ENCODE results near the gene GRWD1. TPM values are rescaled to one million over a fixed set of nuclear protein-coding genes. Genes with fewer than 3 reads are reported as not detected.

The GRWD1 gene
- total and polyA plus RNA-seq, 2 of the 8 experiments (the other 6 are each of a cell fraction or from before 2014, with no cell fraction given), result 36.9 to 61.9 TPM

GRCh38 chr19:48417421-48417820 lies 28.4 kb upstream of the GRWD1 start:
- H3K36me3 ChIP-seq (ENCODE audit: control insufficient read depth in 2 of 4, insufficient read depth in 4 of 4, low read length in 3 of 4), result no peaks in the 10 kb centered on the region
- FAIRE-seq (no peak), DNase-seq (ENCODE audit: low read depth in 1 of 2, low spot score in 2 of 2) (no peak)
- no peaks in the 10 kb centered on the region; a peak in 1 of 7 replicates for H3K27me3 ChIP-seq (replicated peaks in 1 of 4; ENCODE audit: control insufficient read depth in 3 of 4, extremely low read depth in 1 of 4, insufficient read depth in 3 of 4, low read length in 3 of 4)
- no peak overlapping the region for H2AFZ ChIP-seq (ENCODE audit: low read length)
- H3K4me1 ChIP-seq (replicated peaks in 1 of 4; ENCODE audit: control insufficient read depth in 3 of 4, insufficient read depth in 4 of 4, low read length in 3 of 4), result peaks cover 0 to 19% (median 8%) of the 10 kb centered on the region in 4 experiments; a peak in 5 of 7 replicates
- no peak overlapping the region for H3K14ac ChIP-seq (ENCODE audit: insufficient read length)
- H4K91ac ChIP-seq (replicated peaks; ENCODE audit: insufficient read length, low read length), result no peak overlapping the region
- H2BK12ac ChIP-seq (ENCODE audit: low read depth, low read length), result no peak overlapping the region
- H3K27ac ChIP-seq (ENCODE audit: low read depth, low read length), result no peak overlapping the region
- H2BK20ac ChIP-seq (ENCODE audit: low read length), result no peak overlapping the region
- no peak overlapping the region for H2AK5ac ChIP-seq (ENCODE audit: low read depth, low read length)
- no peak overlapping the region for H3K9ac ChIP-seq (replicated peaks in 1 of 4; ENCODE audit: extremely low read depth in 1 of 4, low read depth in 3 of 4, low read length in 3 of 4)
- no peak overlapping the region for H3K18ac ChIP-seq (ENCODE audit: extremely low read depth, low read length)
- peaks cover 3% of the 10 kb centered on the region; the same call in 1 of the 2 replicates for H3K79me1 ChIP-seq (ENCODE audit: low read depth, low read length)
- WGBS, 2 experiments (ENCODE audit: extremely low coverage in 1 of 2, insufficient coverage in 1 of 2, insufficient read length in 1 of 2, insufficient replicate concordance in 2 of 2, low coverage in 1 of 2, low lambda C conversion rate in 2 of 2, missing lambda C conversion rate in 1 of 2), result 84% methylated on average over 7 of the region's 7 CpGs; no CpG with 5 or more reads in 1 of the 2 experiments
- H3K4me3 ChIP-seq (ENCODE audit: extremely low read depth in 1 of 4, insufficient read depth in 2 of 4, low read depth in 3 of 4, low read length in 4 of 4), result no peak overlapping the region
- no peak overlapping the region for H3K4me2 ChIP-seq (ENCODE audit: insufficient read depth in 1 of 2, low read depth in 2 of 2, low read length in 2 of 2)
- H3K79me2 ChIP-seq (ENCODE audit: control insufficient read depth in 1 of 2, insufficient read depth in 2 of 2, low read length in 2 of 2), result no peaks in the 10 kb centered on the region
- ChIA-PET POLR2A (ENCODE audit: partially characterized antibody) (interaction anchor here (1.0 to 2.5 kb wide), 3 partner anchors 13 to 29 kb away, joined by 3 to 14 read pairs (median 3); partner anchors contain the start of gene GRWD1), CTCF (ENCODE audit: partially characterized antibody) (interaction anchor here (1.2 to 2.0 kb wide), 2 partner anchors 13 to 44 kb away, joined by 3 to 8 read pairs; no protein-coding TSS in a partner anchor)
- no peak overlapping the region for H2BK120ac ChIP-seq (replicated peaks; ENCODE audit: low read depth, low read length)
- H4K5ac ChIP-seq (ENCODE audit: insufficient read length, low read depth, low read length), result no peak overlapping the region
- no peak overlapping the region for H3K4ac ChIP-seq (replicated peaks; ENCODE audit: insufficient read length, low read depth, low read length)
- H2BK15ac ChIP-seq (ENCODE audit: low read length), result no peak overlapping the region
- H4K8ac ChIP-seq (ENCODE audit: extremely low read depth, insufficient read depth, low read length), result no peak overlapping the region; the same call in 1 of the 2 replicates
- H3K23ac ChIP-seq (ENCODE audit: insufficient read length), result no peak overlapping the region
- no peaks in the 10 kb centered on the region; a peak in 1 of 4 replicates for H3K9me3 ChIP-seq (ENCODE audit: insufficient read depth in 2 of 2, low read depth in 1 of 2, low read length in 1 of 2)
- H2BK5ac ChIP-seq (ENCODE audit: low read depth, low read length), result no peak overlapping the region
- H4K20me1 ChIP-seq (replicated peaks in 1 of 2; ENCODE audit: control insufficient read depth in 1 of 2, insufficient read depth in 2 of 2, low read length in 2 of 2), result peaks cover 0 to 1% of the 10 kb centered on the region in 2 experiments
- no peak overlapping the region for H3K56ac ChIP-seq (replicated peaks; ENCODE audit: insufficient read length, low read depth, low read length)
- H3K23me2 ChIP-seq (ENCODE audit: low read depth, low read length), result peaks cover 4% of the 10 kb centered on the region; the same call in 1 of the 2 replicates
- no peak for TF ChIP-seq GABPA (IDR thresholded peaks at IDR 0.05; ENCODE audit: borderline replicate concordance, insufficient read depth, low read length)
- no peak for TF ChIP-seq NRF1 (IDR thresholded peaks at IDR 0.05; ENCODE audit: low read depth, low read length)
- no peak for TF ChIP-seq ASH2L (IDR thresholded peaks at IDR 0.05; ENCODE audit: low read length)
- no peak for TF ChIP-seq CTBP2 (IDR thresholded peaks at IDR 0.05; ENCODE audit: borderline replicate concordance, insufficient read depth, insufficient read length, low read length)
- TF ChIP-seq EZH2 (IDR thresholded peaks at IDR 0.05; ENCODE audit: low read depth, low read length, severe bottlenecking), result no peak
- no peak for TF ChIP-seq PHF8 (conservative IDR thresholded peaks at IDR 0.05; ENCODE audit: low read depth, low read length)
- no peak for TF ChIP-seq POLR2AphosphoS5 (IDR thresholded peaks at IDR 0.05; ENCODE audit: low read depth, low read length)
- no peak for TF ChIP-seq GTF2F1 (IDR thresholded peaks at IDR 0.05; ENCODE audit: borderline replicate concordance, low read depth, low read length)
- no peak for TF ChIP-seq CHD2 (IDR thresholded peaks at IDR 0.05; ENCODE audit: low read length)
- TF ChIP-seq TEAD4 (IDR thresholded peaks at IDR 0.05; ENCODE audit: low read depth, low read length), result no peak
- no peak for TF ChIP-seq NANOG (IDR thresholded peaks at IDR 0.05; ENCODE audit: insufficient read depth, low read depth, low read length, poor library complexity, severe bottlenecking)
- TF ChIP-seq HDAC6 (IDR thresholded peaks at IDR 0.05; ENCODE audit: low read depth, low read length), result no peak
- TF ChIP-seq YY1 (IDR thresholded peaks at IDR 0.05; ENCODE audit: low read depth, low read length), result no peak
- no peak for TF ChIP-seq EGR1 (IDR thresholded peaks at IDR 0.05; ENCODE audit: borderline replicate concordance, low read depth, low read length)
